Measurements from ENCODE around the gene MS4A1. TPM values are rescaled to one million over a fixed set of nuclear protein-coding genes. Genes with fewer than 3 reads are reported as not detected.
"Not testable (repeated sequence)": the region's sequence is repeated elsewhere in the genome, so short reads cannot be mapped to it uniquely, and the experiment has no call there.

MS4A1 gene
- total RNA-seq = not detected in 2 replicates
- not detected for polyA plus RNA-seq (2012)

DNA sequence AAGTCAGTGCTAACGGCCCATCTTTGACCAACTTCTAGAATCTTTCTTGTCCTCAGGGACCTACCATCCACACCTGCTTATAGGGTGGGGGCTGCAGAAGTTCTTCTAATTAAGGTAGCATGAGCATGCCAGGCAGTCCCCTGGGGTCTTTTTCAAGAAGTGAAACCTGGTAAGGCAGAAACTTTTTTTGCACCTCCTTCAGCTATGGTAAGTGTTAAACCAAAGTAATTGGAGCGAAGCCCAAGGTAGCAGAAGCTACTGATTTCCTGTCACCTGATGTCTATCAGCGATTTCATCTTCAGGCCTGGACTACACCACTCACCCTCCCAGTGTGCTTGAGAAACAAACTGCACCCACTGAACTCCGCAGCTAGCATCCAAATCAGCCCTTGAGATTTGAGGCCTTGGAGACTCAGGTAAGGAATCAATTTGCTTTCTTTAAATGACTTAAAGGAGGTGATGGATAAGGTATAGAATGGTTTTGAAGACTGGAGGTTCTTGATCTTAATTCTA lies at the start of gene MS4A1:
TSS of gene MS4A1 (plus strand) at position 317 of the 512 bp plus-strand sequence. CDS start 6,528 bp downstream, outside the sequence.
- DNase-seq (ENCODE audit: low read depth) = no peak

- DNase-seq (ENCODE audit: low read depth) = no peak
These were observed 35.6 kb upstream of the MS4A1 start for GRCh38 chr11:60420015-60420414.

DNA sequence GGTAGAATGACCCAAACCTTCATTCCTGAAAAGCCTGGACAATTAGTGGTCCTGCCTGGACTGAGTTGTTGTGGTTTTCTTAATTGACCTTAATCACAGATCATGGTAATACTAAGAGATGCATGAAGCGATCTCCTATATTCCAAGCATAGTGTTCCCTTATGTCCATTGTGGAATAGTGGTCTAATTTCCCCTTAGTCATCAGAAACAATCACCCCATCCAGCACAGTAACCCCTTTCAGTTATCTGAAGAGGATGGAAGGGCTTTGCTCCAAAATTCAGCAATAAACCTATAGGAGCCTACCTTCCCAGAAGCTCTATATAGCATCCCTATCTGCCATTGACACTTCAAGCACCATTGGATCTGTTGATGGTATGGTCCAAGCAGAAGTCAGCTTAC lies 33.0 kb upstream of the MS4A1 start:
- DNase-seq (ENCODE audit: low read depth) = no peak

DNA sequence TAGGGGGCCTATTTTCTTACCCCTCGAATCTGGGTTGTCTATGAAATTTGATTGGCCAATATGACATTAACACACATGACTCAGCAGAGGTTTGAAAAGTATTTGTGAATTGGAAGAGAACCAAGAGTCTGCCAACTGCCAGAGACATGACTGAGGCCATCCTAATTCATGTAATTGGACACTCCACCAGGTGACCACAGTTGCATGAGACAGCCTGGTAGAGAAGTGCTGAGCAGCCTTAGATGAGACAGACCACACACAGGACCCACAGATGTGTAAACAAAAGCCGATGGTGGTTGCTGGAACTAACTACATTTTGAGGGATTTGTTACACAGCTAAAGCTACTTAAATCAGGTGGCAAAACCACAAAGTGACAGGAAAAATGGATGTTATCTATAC lies 27.1 kb upstream of the MS4A1 start:
- peak; percentile 81 for DNase-seq (ENCODE audit: low read depth)

GRCh38 chr11:60429272-60429671 lies 26.4 kb upstream of the MS4A1 start, which contains the start of gene MS4A5:
Gene MS4A5 (plus strand): TSS chr11:60429572. CDS start chr11:60429675, 103 bp downstream.
- DNase-seq (ENCODE audit: low read depth) = no peak

GRCh38 chr11:60431251-60431650 lies 24.4 kb upstream of the MS4A1 start:
- no peak for DNase-seq (ENCODE audit: low read depth)

DNA sequence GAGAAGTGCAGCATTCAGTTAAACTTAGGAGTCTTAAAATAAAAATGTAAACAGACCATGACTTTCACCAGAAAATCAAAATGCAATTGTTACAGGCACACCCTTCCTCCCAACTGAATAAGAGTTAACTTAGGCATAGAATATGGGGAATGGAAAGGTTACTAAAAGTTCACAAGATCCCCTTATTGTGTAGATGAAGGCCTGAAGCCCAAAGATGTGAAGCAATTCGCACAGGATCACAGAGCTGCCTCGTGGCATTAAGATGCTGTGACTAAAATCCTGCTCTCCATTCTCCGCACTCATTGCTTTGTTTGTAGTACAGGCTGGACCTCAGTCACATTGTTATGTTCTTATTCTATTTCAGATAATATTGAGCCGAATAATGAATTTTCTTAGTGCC lies 22.2 kb upstream of the MS4A1 start:
- DNase-seq (ENCODE audit: low read depth) = no peak

GRCh38 chr11:60447070-60447469 lies 8.6 kb upstream of the MS4A1 start:
- DNase-seq (ENCODE audit: low read depth) = no peak

DNA sequence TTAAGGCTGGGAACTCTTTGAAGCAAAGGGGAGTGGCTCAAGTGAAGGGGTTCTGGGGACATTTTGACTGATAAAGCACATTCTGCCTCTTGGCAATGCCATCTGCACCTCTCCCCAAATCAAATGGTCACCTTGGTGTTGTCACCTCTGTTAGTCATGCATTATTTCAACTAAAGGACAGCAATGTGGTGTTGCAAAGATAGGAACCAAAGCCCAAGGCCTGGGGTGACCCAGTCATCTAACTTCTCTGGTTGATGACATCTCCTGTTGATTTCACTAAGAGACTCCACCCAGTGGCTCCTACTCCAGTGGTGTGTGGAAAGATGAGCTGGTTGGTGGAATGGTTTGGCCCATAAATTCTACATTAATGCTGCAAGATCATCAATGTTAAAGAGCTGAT lies 7.8 kb upstream of the MS4A1 start:
- DNase-seq (ENCODE audit: low read depth) = no peak

GRCh38 chr11:60451185-60451584 lies 4.5 kb upstream of the MS4A1 start:
- not testable (repeated sequence) for DNase-seq (ENCODE audit: low read depth)

DNA sequence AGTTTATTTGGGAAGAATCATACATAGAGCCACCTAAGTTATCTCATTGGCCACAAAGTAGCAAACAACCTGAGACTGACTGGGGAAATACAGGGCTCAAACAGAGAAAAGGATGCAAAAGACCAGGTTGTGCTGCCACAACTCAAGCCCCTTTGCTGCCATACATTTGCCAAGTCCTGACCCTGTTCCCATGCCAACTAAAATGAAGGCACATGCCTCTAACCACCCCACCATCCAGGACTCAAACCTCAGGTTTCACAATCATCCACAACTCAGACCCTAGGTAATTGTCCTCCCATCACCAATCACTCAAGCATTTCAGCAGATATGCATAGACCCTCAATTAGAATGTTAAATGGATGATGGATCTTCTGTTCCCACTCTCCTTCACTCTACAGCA lies 1.4 kb upstream of the MS4A1 start:
- no peak for DNase-seq (ENCODE audit: low read depth)

DNA sequence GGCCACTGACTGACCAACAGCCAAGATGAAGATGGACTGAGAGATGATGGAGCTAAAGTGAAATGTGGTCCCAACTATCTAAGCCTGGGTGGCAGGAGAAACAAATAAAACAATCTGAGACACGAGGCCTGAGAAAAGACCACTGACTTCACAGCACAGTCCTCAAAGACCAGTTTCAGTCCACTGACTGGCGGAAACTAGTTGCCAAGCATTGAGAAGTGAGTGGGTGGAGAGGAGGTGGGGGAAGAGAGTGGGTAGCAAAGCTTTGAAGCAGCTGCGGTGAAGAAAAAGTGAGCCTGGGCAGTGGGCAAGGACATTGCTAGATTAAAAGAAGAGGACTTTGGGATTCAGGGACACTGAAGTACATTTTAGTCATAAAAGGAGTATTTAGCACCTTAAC lies 1.9 kb downstream of the MS4A1 start:
- no peak for DNase-seq (ENCODE audit: low read depth)

- no peak for DNase-seq (ENCODE audit: low read depth)
These were observed 3.7 kb downstream of the MS4A1 start for GRCh38 chr11:60459345-60459744.

GRCh38 chr11:60468829-60469228 lies 13.2 kb downstream of the MS4A1 start:
- DNase-seq (ENCODE audit: low read depth) = no peak

DNA sequence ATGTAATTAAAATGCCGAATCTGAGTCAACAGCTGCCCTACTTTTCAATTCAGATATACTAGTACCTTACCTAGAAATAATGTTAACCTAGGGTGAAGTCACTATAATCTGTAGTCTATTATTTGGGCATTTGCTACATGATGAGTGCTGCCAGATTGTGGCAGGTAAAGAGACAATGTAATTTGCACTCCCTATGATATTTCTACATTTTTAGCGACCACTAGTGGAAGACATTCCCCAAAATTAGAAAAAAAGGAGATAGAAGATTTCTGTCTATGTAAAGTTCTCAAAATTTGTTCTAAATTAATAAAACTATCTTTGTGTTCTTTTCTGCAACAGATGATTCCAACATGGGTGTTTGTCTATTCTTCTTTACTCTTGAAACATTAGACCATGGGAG lies 14.1 kb downstream of the MS4A1 start:
- no peak for DNase-seq (ENCODE audit: low read depth)

- DNase-seq (ENCODE audit: low read depth) = no peak
These were observed 21.4 kb downstream of the MS4A1 start for GRCh38 chr11:60477035-60477445.

- no peak for DNase-seq (ENCODE audit: low read depth)
These were observed 26.7 kb downstream of the MS4A1 start for GRCh38 chr11:60482361-60482760.

DNA sequence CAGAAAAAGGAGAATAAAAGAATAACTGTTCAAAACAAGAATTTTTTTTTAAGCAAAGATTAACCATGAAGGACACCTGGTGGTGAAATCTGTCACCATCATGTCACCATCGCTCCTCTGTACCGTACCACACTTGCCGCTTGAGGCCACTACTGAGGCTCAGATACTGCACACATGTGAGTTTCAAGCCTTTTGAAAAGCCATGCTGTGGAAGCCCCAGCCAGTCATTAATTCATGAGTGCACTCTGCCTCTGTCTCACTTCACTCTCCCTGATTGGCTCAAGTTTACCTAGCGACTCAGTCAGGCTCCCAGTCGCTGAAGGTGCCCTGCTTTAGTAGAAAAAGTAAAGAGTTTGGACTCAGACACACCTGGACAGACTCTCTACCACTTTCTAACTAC lies 30.3 kb downstream of the MS4A1 start:
- DNase-seq (ENCODE audit: low read depth) = no peak

DNA sequence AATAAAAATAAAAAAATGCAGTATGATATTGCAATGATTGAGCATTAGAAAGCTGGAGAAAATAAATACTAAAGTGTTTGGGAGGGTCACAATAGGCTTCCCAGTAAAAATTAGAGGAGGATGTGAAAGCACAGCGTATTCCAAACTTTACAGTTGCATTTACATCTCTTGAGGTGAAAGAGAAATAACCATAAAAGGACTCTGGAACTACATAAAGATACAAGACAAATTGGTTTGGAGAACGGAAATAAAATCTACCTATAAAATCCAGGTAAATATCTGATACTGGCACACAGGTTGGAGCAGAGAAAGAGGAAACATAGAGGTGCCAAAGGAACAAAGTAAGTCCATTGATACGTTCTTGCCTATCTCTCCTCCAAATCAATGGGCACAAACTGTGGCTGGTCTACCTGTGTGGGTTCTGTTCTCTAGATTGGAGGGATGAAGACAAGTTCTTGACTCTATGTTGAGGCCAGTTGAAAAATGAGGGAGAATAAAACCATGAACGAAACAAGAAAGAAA lies 36.9 kb downstream of the MS4A1 start, which contains the start of gene MS4A12:
TSS of gene MS4A12 (plus strand) at position 291 of the 522 bp plus-strand sequence. CDS start 4,541 bp downstream, outside the sequence.
- DNase-seq (ENCODE audit: low read depth) = no peak

GRCh38 chr11:60493454-60493853 lies 37.8 kb downstream of the MS4A1 start:
- no peak for DNase-seq (ENCODE audit: low read depth)

- DNase-seq (ENCODE audit: low read depth) = no peak
These were observed 42.8 kb downstream of the MS4A1 start for GRCh38 chr11:60498399-60498798.

- peak; percentile 78 for DNase-seq (ENCODE audit: low read depth)
These were observed 43.2 kb downstream of the MS4A1 start for GRCh38 chr11:60498853-60499252.

DNA sequence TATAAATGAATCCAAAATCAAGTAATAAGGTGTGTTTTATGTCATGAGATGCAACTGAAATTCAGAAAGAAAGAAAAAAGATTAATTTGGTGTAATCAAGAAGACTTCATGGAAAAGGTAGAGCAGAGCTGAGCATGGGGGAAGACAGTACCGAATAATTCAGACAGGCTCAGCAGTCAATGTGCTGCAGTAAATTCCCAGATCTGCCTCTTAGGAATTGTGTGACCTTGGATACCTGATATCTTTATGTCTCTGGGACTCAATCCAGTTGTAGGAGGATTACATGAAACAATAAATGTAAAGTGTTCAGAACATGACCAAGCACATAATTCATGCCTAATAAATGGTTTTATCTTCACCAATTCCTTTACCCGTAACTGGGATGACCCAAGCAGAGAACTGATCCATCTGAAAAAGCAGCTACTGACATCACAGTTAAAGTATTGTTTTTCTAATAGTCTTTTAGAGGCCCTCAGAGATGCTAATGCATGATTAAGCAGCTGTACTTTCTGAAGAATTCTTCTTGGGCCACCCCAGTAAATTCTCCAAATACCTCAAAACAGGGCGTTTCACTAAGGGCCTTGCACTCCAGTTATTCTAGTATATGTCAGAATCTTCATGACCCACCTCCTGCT lies 44.7 kb downstream of the MS4A1 start:
- DNase-seq (ENCODE audit: low read depth) = peak; percentile 37

Measured in myocyte (in vitro differentiated cells).